H9 (cell line): ENCODE results near the gene RRH. TPM values are rescaled to one million over a fixed set of nuclear protein-coding genes. Genes with fewer than 3 reads are reported as not detected.

ENCODE experiments used
- DNase-seq: peaks from one replicate; pipeline ENCODE4 v3.0.0-alpha.2; 2017
- H2AFZ ChIP-seq: one replicate; pipeline ENCODE4 v1.6.1; 2013; ENCODE audit warnings: mild to moderate bottlenecking, low read length, control low read depth, moderate library complexity
- H2AK5ac ChIP-seq: 2 replicates; pipeline ENCODE4 v1.6.1; 2013; ENCODE audit warnings: low read length, control low read depth, mixed read lengths; ENCODE audit not compliant: insufficient read length
- H2BK120ac ChIP-seq: one replicate; pipeline ENCODE4 v1.6.1; 2013; ENCODE audit warnings: low read depth, mild to moderate bottlenecking, low read length, control low read depth, inconsistent platforms; ENCODE audit not compliant: poor library complexity, severe bottlenecking
- H2BK12ac ChIP-seq: 2 replicates; pipeline ENCODE4 v1.6.1; 2013; ENCODE audit warnings: low read length, control low read depth, mixed read lengths, low read depth; ENCODE audit not compliant: insufficient read length
- H2BK15ac ChIP-seq: 2 replicates; pipeline ENCODE4 v1.6.1; 2013; ENCODE audit warnings: low read depth, low read length, control low read depth
- H2BK20ac ChIP-seq: one replicate; pipeline ENCODE4 v1.6.1; 2013; ENCODE audit warnings: low read depth, mild to moderate bottlenecking, low read length, control low read depth, inconsistent platforms; ENCODE audit not compliant: poor library complexity, severe bottlenecking
- H2BK5ac ChIP-seq: 2 replicates; pipeline ENCODE4 v1.6.1; 2013; ENCODE audit warnings: low read length, control low read depth, mixed read lengths; ENCODE audit not compliant: insufficient read length
- H3K14ac ChIP-seq: 2 replicates; pipeline ENCODE4 v1.6.1; 2013; ENCODE audit warnings: low read length, control low read depth; ENCODE audit not compliant: insufficient read depth
- H3K18ac ChIP-seq: 2 replicates; pipeline ENCODE4 v1.6.1; 2013; ENCODE audit warnings: low read depth, mild to moderate bottlenecking, mixed read lengths, low read length, control low read depth; ENCODE audit not compliant: insufficient read length
- H3K23ac ChIP-seq: 2 replicates; pipeline ENCODE4 v1.6.1; 2013; ENCODE audit warnings: low read length, control low read depth, mixed read lengths, low read depth; ENCODE audit not compliant: insufficient read length
- H3K23me2 ChIP-seq: 2 replicates; pipeline ENCODE4 v1.6.1; 2013; ENCODE audit warnings: low read depth, mild to moderate bottlenecking, mixed read lengths, low read length, control low read depth; ENCODE audit not compliant: insufficient read length, poor library complexity, severe bottlenecking
- H3K27ac ChIP-seq: 2 replicates; pipeline ENCODE4 v1.5.1; 2013; ENCODE audit warnings: low read length, control low read depth, mixed read lengths, low read depth; ENCODE audit not compliant: insufficient read length
- H3K27me3 ChIP-seq: 2 replicates; pipeline ENCODE4 v1.6.1; 2013; ENCODE audit warnings: low read length, control low read depth, inconsistent platforms; ENCODE audit not compliant: insufficient read depth
- H3K4ac ChIP-seq: 2 replicates; pipeline ENCODE4 v1.6.1; 2013; ENCODE audit warnings: low read depth, mild to moderate bottlenecking, control low read depth, inconsistent platforms, low read length, moderate library complexity
- H3K4me1 ChIP-seq: 2 replicates; pipeline ENCODE4 v1.6.1; 2013; ENCODE audit warnings: low read length, control low read depth, inconsistent platforms; ENCODE audit not compliant: insufficient read depth
- H3K4me2 ChIP-seq: 2 replicates; pipeline ENCODE4 v1.6.1; 2013; ENCODE audit warnings: low read length, control low read depth, mixed read lengths; ENCODE audit not compliant: insufficient read length, insufficient read depth
- H3K56ac ChIP-seq: 2 replicates; pipeline ENCODE4 v1.6.1; 2013; ENCODE audit warnings: low read depth, mild to moderate bottlenecking, mixed read lengths, low read length, control low read depth; ENCODE audit not compliant: insufficient read length
- H3K79me1 ChIP-seq: 2 replicates; pipeline ENCODE4 v1.6.1; 2013; ENCODE audit warnings: low read depth, mild to moderate bottlenecking, moderate library complexity, low read length, control low read depth, inconsistent platforms; ENCODE audit not compliant: insufficient read depth, poor library complexity, severe bottlenecking
- H3K79me2 ChIP-seq: 2 replicates; pipeline ENCODE4 v1.6.1; 2013; ENCODE audit warnings: low read length, control low read depth, inconsistent platforms; ENCODE audit not compliant: insufficient read depth
- H3K9ac ChIP-seq: 2 replicates; pipeline ENCODE4 v1.6.1; 2013; ENCODE audit warnings: low read length, control low read depth, mixed read lengths; ENCODE audit not compliant: insufficient read length; ENCODE audit errors: extremely low read depth
- H3K9me3 ChIP-seq: one replicate; pipeline ENCODE4 v1.6.1; 2013; ENCODE audit warnings: low read depth, low read length, inconsistent platforms; ENCODE audit not compliant: control insufficient read depth
- H3T11ph ChIP-seq: one replicate; pipeline ENCODE4 v1.6.1; 2013; ENCODE audit warnings: mild to moderate bottlenecking, low read length, control low read depth, inconsistent platforms
- H4K20me1 ChIP-seq: one replicate; pipeline ENCODE4 v1.6.1; 2013; ENCODE audit not compliant: control insufficient read depth, insufficient read length, insufficient read depth
- H4K5ac ChIP-seq: 2 replicates; pipeline ENCODE4 v1.6.1; 2013; ENCODE audit warnings: low read depth, mild to moderate bottlenecking, mixed read lengths, low read length, control low read depth; ENCODE audit not compliant: insufficient read length
- H4K8ac ChIP-seq: replicated peaks from 2 replicates; pipeline ENCODE4 v1.6.1; 2013; ENCODE audit warnings: low read length, control low read depth, mixed read lengths, low read depth; ENCODE audit not compliant: insufficient read length
- H4K91ac ChIP-seq: 2 replicates; pipeline ENCODE4 v1.6.1; 2013; ENCODE audit warnings: low read depth, mild to moderate bottlenecking, moderate library complexity, mixed read lengths, low read length, control low read depth; ENCODE audit not compliant: insufficient read length
- H3K27ac Mint-ChIP-seq, 3 experiments: 2 replicates in 2 of 3; 3 replicates in 1 of 3; pipeline ENCODE4 v1.8.0; 2020 to 2021; ENCODE audit warnings: mixed read lengths in 3 of 3, mild to moderate bottlenecking in 1 of 3, moderate library complexity in 1 of 3
- H3K27me3 Mint-ChIP-seq: 2 replicates; pipeline ENCODE4 v1.8.0; 2021; ENCODE audit warnings: low read depth, mild to moderate bottlenecking, moderate library complexity, mixed read lengths
- H3K36me3 Mint-ChIP-seq, 3 experiments: 2 replicates in 2 of 3; 3 replicates in 1 of 3; pipeline ENCODE4 v1.8.0; 2020 to 2021; ENCODE audit warnings: low read depth in 3 of 3, mixed read lengths in 3 of 3; ENCODE audit not compliant: insufficient read depth in 1 of 3
- H3K4me1 Mint-ChIP-seq, 2 experiments: 2 replicates each; pipeline ENCODE4 v1.8.0; 2020; ENCODE audit warnings: mixed read lengths in 2 of 2
- H3K4me3 Mint-ChIP-seq, 2 experiments: 2 replicates in 1 of 2; 3 replicates in 1 of 2; pipeline ENCODE4 v1.8.0; 2020 to 2021; ENCODE audit warnings: mild to moderate bottlenecking in 2 of 2, mixed read lengths in 2 of 2, moderate library complexity in 1 of 2
- H3K9me3 Mint-ChIP-seq, 2 experiments: 2 replicates in 1 of 2; 3 replicates in 1 of 2; pipeline ENCODE4 v1.8.0; 2020; ENCODE audit warnings: mild to moderate bottlenecking in 2 of 2, mixed read lengths in 2 of 2, moderate library complexity in 1 of 2
- WGBS: extraction: QIAGEN DNeasy Blood & Tissue Kit; methylation state at CpG from one replicate; pipeline ENCODE4 v1.1.7; 2013; ENCODE audit warnings: missing lambda C conversion rate, low lambda C conversion rate, mixed read lengths; ENCODE audit not compliant: insufficient read length; ENCODE audit errors: extremely low coverage; 5-methylcytosine and 5-hydroxymethylcytosine counted together
- total RNA-seq: library from RNA; stranded (reverse); gene quantifications from 2 replicates; pipeline ENCODE4 v1.2.1, GENCODE V29; 2021
- TF ChIP-seq, protein P1 (sequence below): fragments of 200-600 bp; sonication (generic); conservative IDR thresholded peaks from 3 replicates; pipeline ENCODE4 v1.8.0; 2021; ENCODE audit warnings: antibody characterized with exemption, mild to moderate bottlenecking

Gene RRH
- total RNA-seq, 1 experiment from 2014 or later = not detected

DNA sequence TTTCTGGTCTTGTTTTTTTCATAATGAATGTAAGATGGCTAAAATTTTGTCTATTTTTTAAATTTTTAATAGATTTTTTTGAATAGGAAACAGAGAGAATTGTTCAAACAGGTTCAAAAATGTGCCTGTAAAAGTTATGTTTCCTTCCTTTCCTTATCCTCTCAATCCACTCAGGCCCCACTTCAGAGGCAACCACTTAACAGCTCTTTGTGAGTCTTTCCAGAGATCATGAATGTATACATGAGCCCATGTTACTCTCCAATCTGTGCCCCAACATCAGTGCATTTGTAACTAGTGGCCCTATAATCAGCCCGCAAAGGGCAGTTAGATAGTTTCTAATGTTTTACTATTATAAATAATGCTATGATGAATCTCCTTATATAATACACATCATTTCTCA is 40.0 kb upstream of the RRH start:
- Histone ChIP-seq H3K9ac (no peak overlapping the region), H2BK15ac (no peak overlapping the region), H3K23ac (no peak overlapping the region), H3K79me2 (no peaks in the 10 kb centered on the region), H2AFZ (no peak overlapping the region), H4K91ac (no peak overlapping the region), H3K27ac (no peak overlapping the region), H2AK5ac (no peak overlapping the region), H4K5ac (no peak overlapping the region), H3K9me3 (no peaks in the 10 kb centered on the region), H3K14ac (no peak overlapping the region), H4K8ac (no peak overlapping the region), H3T11ph (no peak overlapping the region), H2BK5ac (no peak overlapping the region), H2BK12ac (no peak overlapping the region), H2BK120ac (no peak overlapping the region), H3K4me2 (no peak overlapping the region), H3K4ac (no peak overlapping the region), H3K56ac (no peak overlapping the region), H3K79me1 (no peaks in the 10 kb centered on the region), H4K20me1 (no peaks in the 10 kb centered on the region), H3K23me2 (no peaks in the 10 kb centered on the region), H3K27me3 (no peaks in the 10 kb centered on the region), H3K4me1 (no peaks in the 10 kb centered on the region), H3K18ac (no peak overlapping the region), H2BK20ac (no peak overlapping the region)
- Mint-ChIP-seq H3K9me3 (peaks cover 0 to 2% of the 10 kb centered on the region in 2 experiments; a peak in 2 of 5 replicates), H3K36me3 (no peaks in the 10 kb centered on the region), H3K27me3 (no peaks in the 10 kb centered on the region; the same call in 1 of the 2 replicates), H3K4me1 (no peaks in the 10 kb centered on the region), H3K4me3 (no peak overlapping the region), H3K27ac (no peak overlapping the region)
- TF ChIP-seq, protein P1, sequence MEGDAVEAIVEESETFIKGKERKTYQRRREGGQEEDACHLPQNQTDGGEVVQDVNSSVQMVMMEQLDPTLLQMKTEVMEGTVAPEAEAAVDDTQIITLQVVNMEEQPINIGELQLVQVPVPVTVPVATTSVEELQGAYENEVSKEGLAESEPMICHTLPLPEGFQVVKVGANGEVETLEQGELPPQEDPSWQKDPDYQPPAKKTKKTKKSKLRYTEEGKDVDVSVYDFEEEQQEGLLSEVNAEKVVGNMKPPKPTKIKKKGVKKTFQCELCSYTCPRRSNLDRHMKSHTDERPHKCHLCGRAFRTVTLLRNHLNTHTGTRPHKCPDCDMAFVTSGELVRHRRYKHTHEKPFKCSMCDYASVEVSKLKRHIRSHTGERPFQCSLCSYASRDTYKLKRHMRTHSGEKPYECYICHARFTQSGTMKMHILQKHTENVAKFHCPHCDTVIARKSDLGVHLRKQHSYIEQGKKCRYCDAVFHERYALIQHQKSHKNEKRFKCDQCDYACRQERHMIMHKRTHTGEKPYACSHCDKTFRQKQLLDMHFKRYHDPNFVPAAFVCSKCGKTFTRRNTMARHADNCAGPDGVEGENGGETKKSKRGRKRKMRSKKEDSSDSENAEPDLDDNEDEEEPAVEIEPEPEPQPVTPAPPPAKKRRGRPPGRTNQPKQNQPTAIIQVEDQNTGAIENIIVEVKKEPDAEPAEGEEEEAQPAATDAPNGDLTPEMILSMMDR = no peak
- DNase-seq = no peak
- no CpG with 5 or more reads among the region's 1 CpG for WGBS
